ENCODE results near the gene GPR153. TPM values are rescaled to one million over a fixed set of nuclear protein-coding genes. Genes with fewer than 3 reads are reported as not detected.
A peak's percentile ranks its signal among the peaks of the same experiment; 100 is the strongest.

Gene GPR153
- total RNA-seq, 1 donor from 2014 or later = 7.2 TPM

GRCh38 chr1:6248932-6249738 lies 11.8 kb downstream of the GPR153 start:
- DNase-seq (ENCODE audit: low spot score) = no peak

DNA sequence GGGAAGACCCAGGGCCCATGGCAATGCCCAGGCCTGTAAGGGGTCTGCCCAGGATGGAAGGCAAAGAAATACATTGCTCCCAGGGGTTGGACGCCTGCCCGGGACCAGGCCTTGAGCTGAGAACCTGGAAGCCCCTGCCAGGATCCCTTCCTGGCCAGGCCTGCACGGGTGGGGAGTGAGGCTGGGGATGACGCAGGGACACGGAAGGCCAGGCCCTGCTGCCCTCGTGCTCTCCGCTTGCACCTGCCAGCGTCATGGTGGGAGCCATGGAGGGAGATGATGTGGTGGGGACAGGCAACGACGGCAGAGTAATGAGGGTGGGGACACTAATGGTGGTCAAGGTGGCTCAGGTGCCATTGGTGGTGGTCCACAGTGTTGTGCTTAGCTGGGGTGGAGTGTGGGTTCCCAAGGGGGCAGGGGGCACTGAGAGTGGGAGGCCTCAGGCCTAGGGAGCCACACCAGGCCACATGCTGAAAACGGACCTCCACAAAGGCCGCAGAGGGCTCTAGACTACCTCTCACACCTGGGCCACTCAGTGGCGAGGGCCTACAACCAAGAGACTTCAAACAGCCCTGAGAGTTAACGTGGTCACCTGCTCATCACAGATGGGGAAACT lies 12.6 kb downstream of the GPR153 start:
- DNase-seq (ENCODE audit: low spot score) = no peak

GRCh38 chr1:6247651-6248050 lies 13.2 kb downstream of the GPR153 start:
- DNase-seq (ENCODE audit: low spot score) = no peak

DNA sequence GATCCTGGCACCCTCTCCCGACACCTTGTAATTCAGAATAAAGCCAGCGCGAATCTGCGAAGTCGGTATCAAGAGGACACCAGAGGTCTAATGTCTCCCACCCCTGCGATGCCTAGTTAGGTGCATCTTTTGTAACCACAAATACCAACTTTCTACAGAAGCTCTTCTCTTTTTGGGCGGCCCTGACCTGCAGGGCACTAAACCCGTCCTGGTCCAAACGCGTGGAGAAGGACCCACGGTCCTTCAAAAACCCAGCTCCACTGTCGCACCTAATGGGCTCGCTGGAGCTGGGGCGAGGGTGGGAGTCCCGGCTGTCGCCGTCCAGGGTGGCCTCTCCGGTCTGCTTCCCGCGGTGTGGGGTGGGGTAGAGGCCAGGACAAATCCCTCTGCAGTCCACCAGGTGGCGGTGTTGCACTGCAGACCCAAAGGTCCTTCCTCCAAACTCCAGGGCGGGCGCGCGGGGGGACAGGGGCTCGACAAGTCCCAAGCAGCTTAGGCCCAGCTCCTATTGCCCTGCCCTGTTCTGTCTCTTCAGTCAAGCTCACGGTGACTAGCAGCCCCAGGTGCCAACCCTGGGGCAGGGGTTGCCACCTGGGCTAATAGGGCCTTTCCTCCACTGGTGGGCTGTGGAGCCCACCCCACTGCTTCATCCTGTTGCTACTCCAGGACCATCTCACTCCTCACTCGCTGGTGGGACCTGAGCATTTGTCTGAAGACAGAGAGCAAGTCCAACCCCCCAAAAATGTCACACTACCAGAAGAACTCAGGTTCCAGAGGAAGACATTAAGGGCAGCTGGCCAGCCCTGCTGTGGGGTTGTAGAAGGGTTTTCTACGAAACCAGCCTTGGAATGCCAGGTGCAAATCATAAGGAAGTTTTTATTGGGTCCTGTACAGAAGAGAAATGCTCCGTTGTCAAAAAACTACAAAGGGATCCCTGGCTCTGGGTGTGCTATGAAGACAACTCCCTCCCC lies 14.1 kb downstream of the GPR153 start:
- DNase-seq (ENCODE audit: low spot score) = peak; percentile 87

DNA sequence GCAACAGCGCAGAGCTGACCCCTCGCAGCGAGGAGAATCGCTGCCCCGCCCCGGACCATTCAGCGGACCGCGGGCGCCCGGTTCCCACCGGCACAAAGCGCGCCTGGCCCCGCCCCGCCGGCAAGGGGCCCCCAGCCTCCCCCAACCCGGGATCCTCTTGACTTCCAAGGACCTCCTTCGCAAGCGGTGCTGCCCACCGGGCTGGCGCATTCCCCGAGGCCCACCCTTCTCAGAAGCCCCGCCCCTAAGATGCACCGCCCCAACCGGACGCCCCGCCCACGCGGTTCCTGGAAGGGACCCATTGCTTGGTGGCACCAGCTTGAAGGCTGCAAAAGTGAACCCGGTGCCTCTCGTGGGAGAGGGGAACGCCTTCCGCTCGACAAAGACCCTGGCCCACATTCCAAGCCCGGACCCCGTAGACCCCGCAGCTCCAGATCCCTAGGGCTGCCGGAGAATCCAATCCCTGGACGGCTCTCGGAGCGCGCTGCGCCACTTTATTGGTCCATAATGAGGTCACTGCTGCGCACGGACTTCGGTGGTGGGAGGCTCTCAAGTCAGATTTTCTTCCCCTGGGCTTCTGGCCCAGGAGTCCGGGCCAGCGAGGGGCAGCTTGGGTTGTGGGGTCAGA lies 14.9 kb downstream of the GPR153 start:
- DNase-seq (ENCODE audit: low spot score) = no peak

GRCh38 chr1:6245086-6245868 lies 15.6 kb downstream of the GPR153 start:
- peak; percentile 85 for DNase-seq (ENCODE audit: low spot score)

DNA sequence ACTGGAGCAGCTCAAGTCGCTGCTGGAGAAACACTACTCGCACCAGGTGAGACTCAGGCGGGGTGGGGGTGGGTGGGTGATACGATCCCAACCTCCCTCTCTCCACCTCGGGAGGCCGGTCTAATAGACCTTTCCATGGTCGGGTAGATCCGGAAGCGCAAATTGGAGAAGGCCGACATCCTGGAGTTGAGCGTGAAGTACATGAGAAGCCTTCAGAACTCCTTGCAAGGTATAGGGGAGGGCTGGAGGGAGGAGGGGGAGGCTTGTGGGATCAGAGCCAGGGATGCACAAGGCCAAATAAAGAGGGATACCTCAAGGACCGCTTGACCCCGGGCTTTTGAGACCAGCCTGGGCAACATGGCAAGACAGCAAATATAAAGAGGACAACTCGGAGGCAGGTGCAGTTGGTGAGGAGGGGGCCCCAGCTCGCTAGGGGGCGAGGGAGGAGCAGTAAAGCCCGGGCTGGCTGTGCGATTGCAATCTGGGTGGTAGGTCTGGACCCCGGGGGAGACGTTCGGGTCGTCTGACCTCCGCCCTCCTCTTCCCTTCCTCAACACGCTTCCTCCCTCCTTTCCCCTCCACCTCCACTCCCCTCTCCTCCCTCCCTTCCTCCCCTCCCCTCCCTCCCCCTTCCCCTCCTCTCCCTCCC lies 16.4 kb downstream of the GPR153 start:
- no peak for DNase-seq (ENCODE audit: low spot score)

GRCh38 chr1:6243993-6244392 lies 16.9 kb downstream of the GPR153 start, which contains the start of gene HES3:
TSS of gene HES3 (plus strand) at chr1:6244179. CDS start at chr1:6244366, 187 bp downstream.
- DNase-seq (ENCODE audit: low spot score) = no peak

DNA sequence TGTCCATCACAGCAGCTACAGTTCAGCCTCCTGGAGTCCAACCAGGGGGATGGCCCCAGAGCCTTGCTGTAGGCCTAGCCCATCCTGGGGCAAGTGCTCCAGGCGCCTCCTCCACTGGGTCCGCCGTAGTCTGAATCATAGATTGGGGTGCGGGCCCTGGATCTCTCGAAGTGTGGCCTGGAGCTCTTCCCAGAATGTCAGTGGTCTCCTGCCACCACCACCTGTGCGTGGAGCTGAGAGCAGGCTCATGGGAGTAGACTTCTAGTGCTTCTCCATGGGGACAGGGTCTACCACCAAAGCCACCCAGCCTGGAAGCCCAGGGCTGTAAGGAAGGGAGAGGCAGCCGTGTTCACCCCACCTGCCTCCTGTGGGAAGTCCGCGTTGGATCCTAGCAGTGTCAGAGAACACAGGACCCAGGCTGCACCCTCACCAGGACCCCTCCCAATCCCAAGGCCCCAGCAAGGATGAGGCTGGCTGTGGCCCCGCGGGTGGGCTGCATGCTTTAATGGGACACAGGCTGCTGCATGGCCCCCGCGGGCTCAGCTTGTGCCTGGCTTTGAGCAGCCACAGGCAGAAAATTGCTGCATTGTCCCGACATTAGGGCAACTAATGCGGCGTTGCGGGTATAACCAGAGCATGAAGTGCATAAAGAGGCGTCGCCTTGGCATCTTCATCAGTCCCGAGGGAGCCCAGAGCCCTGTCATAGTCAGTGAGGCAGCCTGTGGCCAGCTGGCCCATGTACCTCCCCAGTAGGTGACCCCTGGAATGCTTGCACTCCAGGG lies 17.7 kb downstream of the GPR153 start:
- no peak for DNase-seq (ENCODE audit: low spot score)

DNA sequence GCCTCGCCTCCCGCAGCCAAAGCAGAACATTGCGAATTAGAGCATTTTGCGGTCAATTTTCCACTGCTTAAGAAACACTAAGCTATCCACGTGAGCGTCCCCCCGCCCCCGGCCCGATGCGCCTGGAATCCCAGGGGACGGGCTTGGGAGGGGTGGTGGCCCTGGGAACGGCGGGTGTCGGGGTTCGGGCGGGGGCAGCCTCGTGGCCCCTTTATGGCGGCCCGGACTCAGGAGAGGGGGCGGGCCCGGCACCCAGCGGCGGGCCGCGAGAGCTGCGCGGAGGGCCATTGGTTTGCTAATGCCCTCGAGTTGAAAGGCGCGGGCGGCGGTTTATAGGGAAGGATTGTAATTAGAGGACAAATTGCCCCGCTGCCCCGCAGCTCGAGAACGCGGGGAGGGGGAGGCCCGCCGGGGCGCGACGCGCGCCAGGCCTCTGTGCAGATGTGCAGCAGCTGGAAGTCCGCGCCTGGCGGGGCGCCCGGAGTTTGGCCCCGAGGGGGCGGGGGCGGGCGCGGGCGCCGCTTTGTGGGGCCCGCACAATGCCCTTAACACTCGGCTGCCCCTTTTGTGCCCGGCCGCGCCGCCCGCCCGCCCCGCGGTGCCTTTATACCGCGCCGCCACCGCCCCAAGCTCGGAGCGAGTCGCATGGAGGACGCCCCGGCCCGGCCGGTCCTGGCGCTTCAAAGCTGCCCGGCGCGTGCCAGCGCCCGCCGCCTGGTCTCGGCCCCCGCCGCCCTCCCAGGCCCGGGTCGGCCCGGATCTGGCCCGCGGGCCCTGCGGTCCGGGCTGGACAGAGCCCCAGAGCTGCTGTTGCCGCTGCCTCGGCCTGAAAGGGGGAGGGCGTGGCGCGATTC lies 18.8 kb downstream of the GPR153 start:
- DNase-seq (ENCODE audit: low spot score) = no peak

DNA sequence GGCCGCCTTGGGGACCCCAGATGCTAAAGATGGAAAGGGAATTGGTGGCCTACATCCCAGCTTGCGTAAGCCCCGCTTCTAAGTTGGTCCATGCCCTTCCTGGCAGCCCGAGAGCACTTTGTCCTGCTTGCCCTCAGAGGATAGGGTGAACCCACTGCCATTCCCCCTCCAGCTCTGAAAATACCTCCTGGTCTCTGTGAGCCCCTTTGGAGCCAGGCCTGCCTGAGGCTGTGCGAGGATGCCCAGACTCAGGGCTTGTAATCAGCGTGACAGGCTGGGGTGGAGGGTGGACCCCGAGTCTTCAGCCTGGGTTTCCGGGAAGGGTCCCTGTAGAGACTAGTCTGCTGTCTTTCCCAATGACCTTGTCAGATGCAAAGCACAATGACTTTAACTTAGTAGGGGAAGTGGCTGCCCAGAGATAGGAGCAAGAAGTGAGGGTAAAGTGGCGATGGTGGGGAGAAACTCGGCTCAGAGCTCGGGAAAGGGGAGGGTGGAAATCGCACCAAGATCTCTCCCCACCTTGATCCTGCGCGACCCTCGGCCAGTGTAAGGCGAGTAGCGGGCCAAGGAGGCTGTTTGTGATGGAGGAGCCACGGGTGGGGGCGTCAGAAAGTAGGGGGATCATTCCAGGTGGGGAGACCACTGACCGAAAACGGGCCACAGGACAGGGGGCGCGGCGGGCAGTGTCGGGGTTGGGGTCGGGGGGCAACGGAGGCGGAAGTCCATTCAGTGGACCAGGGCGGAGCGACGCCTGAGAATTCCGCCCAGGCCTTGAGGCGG lies 19.6 kb downstream of the GPR153 start:
- no peak for DNase-seq (ENCODE audit: low spot score)

DNA sequence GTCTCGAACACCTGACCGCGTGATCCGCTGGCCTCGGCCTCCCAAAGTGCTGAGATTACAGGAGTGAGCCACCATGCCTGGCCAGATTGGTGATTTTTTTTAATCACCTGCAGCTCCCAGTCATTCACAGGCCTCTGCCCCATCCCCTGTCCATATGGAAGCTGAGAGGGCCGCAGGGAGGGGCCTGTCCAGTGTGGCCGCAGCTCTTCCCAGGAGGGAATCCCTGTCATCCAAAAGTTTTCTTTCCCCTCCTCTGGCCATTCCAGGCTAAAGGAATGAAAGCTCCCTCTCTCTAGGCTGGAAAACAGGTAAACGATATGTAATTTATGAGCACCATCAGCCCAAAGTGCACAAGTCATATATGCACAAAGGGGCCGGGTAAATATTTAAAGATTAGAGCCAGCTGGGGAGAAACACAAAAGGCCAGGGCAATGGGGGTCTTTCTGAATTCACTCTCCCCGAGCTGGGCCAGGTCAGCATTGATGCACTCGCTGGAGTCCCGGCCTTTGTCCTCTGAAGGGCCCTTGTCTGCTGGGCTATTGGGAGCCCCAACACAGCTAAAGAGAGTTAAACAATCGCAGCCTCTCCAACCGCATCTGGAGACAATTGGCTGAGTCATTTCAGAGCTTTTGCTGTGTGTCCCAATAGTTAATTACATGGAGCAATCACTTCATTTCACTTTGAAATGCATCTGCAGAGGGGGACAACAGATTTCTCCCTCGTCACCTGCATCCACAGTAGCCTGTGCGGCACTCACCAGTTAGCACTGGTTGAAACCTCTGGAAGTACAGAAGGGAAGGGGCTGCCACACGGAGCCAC lies 20.7 kb downstream of the GPR153 start:
- DNase-seq (ENCODE audit: low spot score) = no peak

DNA sequence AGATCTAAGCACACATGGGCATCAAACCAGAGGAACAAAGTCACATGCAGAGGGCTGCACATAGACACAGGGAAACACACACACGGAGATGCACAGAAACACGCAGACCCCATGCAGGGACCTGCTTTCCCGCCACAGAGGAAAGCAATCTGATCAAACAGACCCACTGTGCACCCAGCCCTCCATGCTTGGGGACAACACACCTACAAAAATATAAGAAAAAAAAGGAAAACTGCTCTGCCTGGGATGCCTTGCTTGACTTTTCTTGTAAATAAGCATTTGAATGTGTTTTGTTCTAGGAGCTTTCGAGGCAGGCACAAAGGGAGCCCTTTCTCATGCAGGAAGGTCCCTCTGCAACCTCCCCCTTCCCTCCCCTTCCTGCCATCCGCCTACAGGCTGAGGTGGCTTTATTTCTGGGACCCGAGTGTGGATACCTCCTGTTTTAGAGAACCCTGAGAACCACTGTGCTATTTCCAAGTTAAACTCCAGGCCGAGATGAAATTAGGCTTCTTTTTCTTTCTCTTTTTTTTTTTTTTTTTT lies 21.6 kb downstream of the GPR153 start:
- no peak for DNase-seq (ENCODE audit: low spot score)

- no peak for DNase-seq (ENCODE audit: low spot score)
Observed at GRCh38 chr1:6237093-6237492, 23.8 kb downstream of the GPR153 start.

- DNase-seq (ENCODE audit: low spot score) = no peak
Observed at GRCh38 chr1:6235296-6235677, 25.6 kb downstream of the GPR153 start.

GRCh38 chr1:6234502-6235295 lies 26.2 kb downstream of the GPR153 start:
- no peak for DNase-seq (ENCODE audit: low spot score)
